Measurements from ENCODE around the gene TSPAN13. TPM values are rescaled to one million over a fixed set of nuclear protein-coding genes. Genes with fewer than 3 reads are reported as not detected.

The TSPAN13 gene
- total and polyA plus RNA-seq, 2 of the 4 experiments (the other 2 are of a cell fraction) = 3.0 to 5.0 TPM

DNA sequence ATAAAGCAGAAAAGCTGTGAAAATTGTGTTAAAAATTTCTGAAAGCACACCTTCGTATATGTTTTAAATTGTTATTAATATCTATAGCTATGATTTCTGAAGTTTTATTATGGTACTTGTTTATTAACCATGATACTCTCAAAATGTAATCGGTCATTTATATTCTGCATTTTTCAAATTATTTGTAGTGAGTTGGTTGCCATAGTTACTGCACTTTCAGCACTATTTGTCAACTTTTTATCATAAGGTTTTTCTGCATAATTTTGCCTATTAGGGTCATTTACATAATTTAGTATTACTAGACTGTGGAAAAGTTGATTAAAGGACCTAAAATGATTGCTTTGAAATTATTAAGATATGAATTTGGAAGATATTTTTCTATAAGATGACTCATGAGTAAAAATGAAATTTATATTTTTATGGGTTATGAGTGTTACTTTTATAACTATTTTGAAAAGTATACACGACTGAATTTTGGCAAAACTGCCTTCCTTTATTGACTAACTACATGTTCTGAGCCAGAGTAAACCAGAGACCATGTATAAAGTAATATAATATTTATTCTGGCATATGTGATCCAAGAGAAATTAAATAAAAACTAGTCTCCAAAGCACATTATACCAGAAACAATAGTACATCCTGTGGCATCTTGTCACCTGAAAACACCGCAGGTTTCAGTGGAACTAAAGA, 59.1 kb downstream of the TSPAN13 start:
- no peaks in the 10 kb centered on the region for H3K9me1 ChIP-seq (ENCODE audit: insufficient read depth, low read length)
- no peak overlapping the region for H4K8ac ChIP-seq (ENCODE audit: low read depth in 2 of 2, low read length in 2 of 2)
- ChIA-PET POLR2A (ENCODE audit: unreplicated experiment) (no interaction called here), CTCF (no interaction called here)
- no peak overlapping the region for H2BK15ac ChIP-seq (ENCODE audit: low read depth, low read length)
- WGBS, 2 experiments (ENCODE audit: extremely low coverage in 2 of 2, insufficient read length in 1 of 2) = 100% methylated on average over 1 of the region's 4 CpGs; no CpG with 5 or more reads in 1 of the 2 experiments
- no peaks in the 10 kb centered on the region for H3K27me3 ChIP-seq (ENCODE audit: control insufficient read depth, insufficient read depth, low read length)
- H2BK5ac ChIP-seq (ENCODE audit: low read depth, low read length, poor library complexity, severe bottlenecking) = no peak overlapping the region
- no peak overlapping the region for H4K91ac ChIP-seq (ENCODE audit: insufficient read depth, low read depth, low read length)
- dilution Hi-C loops (cut with HindIII; ENCODE audit: low sequenced_read_pairs, unreplicated experiment) (no loop called here), intact Hi-C loops (cut with micrococcal nuclease) (no loop called here), in situ Hi-C loops (cut with MboI; ENCODE audit: low sequenced_read_pairs) (no loop called here)
- no peak overlapping the region for H3K4ac ChIP-seq (ENCODE audit: low read depth, low read length)
- H2BK20ac ChIP-seq (ENCODE audit: low read depth, low read length) = no peak overlapping the region
- H3K14ac ChIP-seq (replicated peaks; ENCODE audit: low read depth, low read length) = no peak overlapping the region
- no peak overlapping the region for H2BK120ac ChIP-seq (ENCODE audit: low read depth, low read length)
- no peak for TF ChIP-seq BHLHE40 (IDR thresholded peaks at IDR 0.05; ENCODE audit: low read depth, low read length)
- TF ChIP-seq, protein P1, sequence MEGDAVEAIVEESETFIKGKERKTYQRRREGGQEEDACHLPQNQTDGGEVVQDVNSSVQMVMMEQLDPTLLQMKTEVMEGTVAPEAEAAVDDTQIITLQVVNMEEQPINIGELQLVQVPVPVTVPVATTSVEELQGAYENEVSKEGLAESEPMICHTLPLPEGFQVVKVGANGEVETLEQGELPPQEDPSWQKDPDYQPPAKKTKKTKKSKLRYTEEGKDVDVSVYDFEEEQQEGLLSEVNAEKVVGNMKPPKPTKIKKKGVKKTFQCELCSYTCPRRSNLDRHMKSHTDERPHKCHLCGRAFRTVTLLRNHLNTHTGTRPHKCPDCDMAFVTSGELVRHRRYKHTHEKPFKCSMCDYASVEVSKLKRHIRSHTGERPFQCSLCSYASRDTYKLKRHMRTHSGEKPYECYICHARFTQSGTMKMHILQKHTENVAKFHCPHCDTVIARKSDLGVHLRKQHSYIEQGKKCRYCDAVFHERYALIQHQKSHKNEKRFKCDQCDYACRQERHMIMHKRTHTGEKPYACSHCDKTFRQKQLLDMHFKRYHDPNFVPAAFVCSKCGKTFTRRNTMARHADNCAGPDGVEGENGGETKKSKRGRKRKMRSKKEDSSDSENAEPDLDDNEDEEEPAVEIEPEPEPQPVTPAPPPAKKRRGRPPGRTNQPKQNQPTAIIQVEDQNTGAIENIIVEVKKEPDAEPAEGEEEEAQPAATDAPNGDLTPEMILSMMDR (conservative IDR thresholded peaks at IDR 0.05; ENCODE audit: low read depth, low read length) = no peak
- TF ChIP-seq, protein P2, sequence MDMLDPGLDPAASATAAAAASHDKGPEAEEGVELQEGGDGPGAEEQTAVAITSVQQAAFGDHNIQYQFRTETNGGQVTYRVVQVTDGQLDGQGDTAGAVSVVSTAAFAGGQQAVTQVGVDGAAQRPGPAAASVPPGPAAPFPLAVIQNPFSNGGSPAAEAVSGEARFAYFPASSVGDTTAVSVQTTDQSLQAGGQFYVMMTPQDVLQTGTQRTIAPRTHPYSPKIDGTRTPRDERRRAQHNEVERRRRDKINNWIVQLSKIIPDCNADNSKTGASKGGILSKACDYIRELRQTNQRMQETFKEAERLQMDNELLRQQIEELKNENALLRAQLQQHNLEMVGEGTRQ (IDR thresholded peaks at IDR 0.05; ENCODE audit: low read depth, low read length) = no peak
- no peak for TF ChIP-seq CHD1 (IDR thresholded peaks at IDR 0.05; ENCODE audit: low read depth, low read length)
- TF ChIP-seq FOS (IDR thresholded peaks at IDR 0.05; ENCODE audit: low read depth, low read length) = no peak
- no peak for TF ChIP-seq POLR2A (IDR thresholded peaks at IDR 0.05; ENCODE audit: low read depth, low read length)
- no peak; the same call in 1 of the 2 replicates for TF ChIP-seq MAFK (IDR thresholded peaks at IDR 0.05; ENCODE audit: low read depth, low read length)
- no peak for TF ChIP-seq SMC3 (IDR thresholded peaks at IDR 0.05; ENCODE audit: low read depth, low read length)
- no peak for TF ChIP-seq ELK1 (IDR thresholded peaks at IDR 0.05; ENCODE audit: borderline replicate concordance, low read depth, low read length)
- TF ChIP-seq RCOR1 (IDR thresholded peaks at IDR 0.05; ENCODE audit: insufficient replicate concordance, low read length) = no peak
- no peak overlapping the region for H3K23ac ChIP-seq (ENCODE audit: low read depth, low read length)
- no TSS peak for BruUV-seq (replicated peaks)
- H3K27ac ChIP-seq (ENCODE audit: insufficient read depth, low read length) = no peak overlapping the region
- peaks cover 2% of the 10 kb centered on the region; the same call in 1 of the 2 replicates for H3K4me1 ChIP-seq (ENCODE audit: control insufficient read depth, insufficient read depth, low read length)
- H3K18ac ChIP-seq (ENCODE audit: low read depth, low read length) = no peak overlapping the region
- no peaks in the 10 kb centered on the region for H4K20me1 ChIP-seq (ENCODE audit: insufficient read depth, low read length)
- H3K56ac ChIP-seq (ENCODE audit: extremely low read depth, insufficient read depth, low read length) = no peak overlapping the region
- no peak overlapping the region for H2AFZ ChIP-seq (replicated peaks; ENCODE audit: low read length, poor library complexity)
- no peak overlapping the region for H3K9ac ChIP-seq (ENCODE audit: low read depth, low read length)
- no peak overlapping the region for H3K4me3 ChIP-seq (ENCODE audit: insufficient read depth, low read depth, low read length)
- H2AK9ac ChIP-seq (replicated peaks; ENCODE audit: low read depth, low read length, poor library complexity) = no peak overlapping the region
- no peak overlapping the region for H4K5ac ChIP-seq (ENCODE audit: low read depth, low read length)
- H3K4me2 ChIP-seq (ENCODE audit: low read depth, low read length) = no peak overlapping the region
- no peaks in the 10 kb centered on the region for H3K9me3 ChIP-seq (ENCODE audit: control insufficient read depth, insufficient read depth, low read length)
- no peaks in the 10 kb centered on the region for H3K36me3 ChIP-seq (ENCODE audit: control insufficient read depth, insufficient read depth, low read length)
- H3K79me1 ChIP-seq (ENCODE audit: low read depth in 1 of 2, low read length in 2 of 2) = no peaks in the 10 kb centered on the region
- no peak overlapping the region for H2AK5ac ChIP-seq (ENCODE audit: low read depth, low read length)
- ATAC-seq (ENCODE audit: low read depth) (no peak), DNase-seq (no peak)
